ENCODE results near the gene SYNPO2.
"Not testable (repeated sequence)": the region's sequence is repeated elsewhere in the genome, so short reads cannot be mapped to it uniquely, and the experiment has no call there.

SYNPO2 gene

GRCh38 chr4:118888666-118889311 is at the start of gene SYNPO2:
TSS of gene SYNPO2 (plus strand) at chr4:118888854. CDS start at chr4:118889037, 183 bp downstream.
- DNase-seq = peak; percentile 53

GRCh38 chr4:118839221-118839927 is 49.3 kb upstream of the SYNPO2 start:
- no peak for DNase-seq

- no peak for DNase-seq
These were observed 46.6 kb upstream of the SYNPO2 start for GRCh38 chr4:118842055-118842454.

GRCh38 chr4:118843237-118843636 is 45.4 kb upstream of the SYNPO2 start:
- DNase-seq = no peak

- DNase-seq = no peak
These were observed 43.1 kb upstream of the SYNPO2 start for GRCh38 chr4:118845552-118846050.

GRCh38 chr4:118846979-118847378 is 41.7 kb upstream of the SYNPO2 start:
- DNase-seq = no peak

GRCh38 chr4:118848242-118848641 is 40.4 kb upstream of the SYNPO2 start:
- DNase-seq = no peak

- DNase-seq = no peak
These were observed 39.8 kb upstream of the SYNPO2 start for GRCh38 chr4:118848901-118849300.

GRCh38 chr4:118849867-118850487 is 38.7 kb upstream of the SYNPO2 start:
- no peak for DNase-seq

- no peak for DNase-seq
These were observed 38.0 kb upstream of the SYNPO2 start for GRCh38 chr4:118850488-118851173.

- DNase-seq = no peak
These were observed 30.9 kb upstream of the SYNPO2 start for GRCh38 chr4:118857760-118858159.

- DNase-seq = no peak
These were observed 29.9 kb upstream of the SYNPO2 start for GRCh38 chr4:118858779-118859178.

GRCh38 chr4:118865091-118865708 is 23.5 kb upstream of the SYNPO2 start:
- DNase-seq = peak; percentile 10

- no peak for DNase-seq
These were observed 22.2 kb upstream of the SYNPO2 start for GRCh38 chr4:118866442-118866841.

GRCh38 chr4:118867311-118868067 is 21.2 kb upstream of the SYNPO2 start:
- no peak for DNase-seq

GRCh38 chr4:118869808-118870342 is 18.8 kb upstream of the SYNPO2 start:
- DNase-seq = no peak

GRCh38 chr4:118872181-118872580 is 16.5 kb upstream of the SYNPO2 start:
- DNase-seq = no peak

GRCh38 chr4:118877797-118878196 is 10.9 kb upstream of the SYNPO2 start:
- no peak for DNase-seq

GRCh38 chr4:118878507-118878906 is 10.1 kb upstream of the SYNPO2 start:
- DNase-seq = not testable (repeated sequence)

GRCh38 chr4:118879409-118879808 is 9.2 kb upstream of the SYNPO2 start:
- DNase-seq = no peak

- DNase-seq = no peak
These were observed 7.0 kb upstream of the SYNPO2 start for GRCh38 chr4:118881512-118882146.

All from midbrain (tissue), 1 donor.